ENCODE data around the gene MAFF.
A peak's percentile ranks its signal among the peaks of the same experiment; 100 is the strongest.
"Not testable (repeated sequence)": the region's sequence is repeated elsewhere in the genome, so short reads cannot be mapped to it uniquely, and the experiment has no call there.

MAFF gene

DNA sequence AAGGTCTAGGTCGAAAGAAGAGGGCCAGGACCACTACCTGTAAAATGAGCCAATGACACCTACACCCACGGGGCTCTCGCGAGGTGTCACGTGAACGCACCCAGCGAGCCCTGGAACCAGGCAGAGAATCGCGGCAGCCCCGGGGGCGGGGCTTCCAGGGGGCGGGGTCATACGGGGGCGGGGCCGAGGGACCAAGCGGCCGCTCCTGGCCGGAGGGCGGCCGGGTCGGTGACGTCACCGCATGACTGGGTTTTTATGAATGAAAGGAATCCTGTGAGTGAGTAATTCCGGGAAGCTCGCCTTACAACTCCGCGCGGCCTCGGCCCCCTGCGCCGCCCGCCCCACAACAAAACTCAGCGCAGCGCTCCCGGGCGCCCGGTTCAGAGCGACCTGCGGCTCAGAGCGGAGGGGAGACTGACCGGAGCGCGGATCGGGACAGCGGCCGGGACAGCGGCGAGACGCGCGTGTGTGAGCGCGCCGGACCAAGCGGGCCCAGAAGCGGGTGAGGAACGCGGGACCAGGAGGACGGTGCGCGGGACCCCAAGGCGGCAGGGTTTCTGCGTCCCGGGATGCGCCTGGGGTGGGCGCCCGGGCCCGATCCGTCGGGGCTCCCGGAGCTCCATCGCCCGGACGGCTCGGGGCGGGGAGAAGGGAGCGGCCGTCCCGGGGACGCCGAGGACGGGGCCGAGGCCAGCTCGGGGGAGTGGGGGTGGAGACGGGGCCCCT, at the start of gene MAFF:
Gene MAFF, plus strand, starts transcription at position 284 of the 726 bp plus-strand sequence. CDS start 11,860 bp downstream, outside the sequence.
- DNase-seq = peak; percentile 82

DNA sequence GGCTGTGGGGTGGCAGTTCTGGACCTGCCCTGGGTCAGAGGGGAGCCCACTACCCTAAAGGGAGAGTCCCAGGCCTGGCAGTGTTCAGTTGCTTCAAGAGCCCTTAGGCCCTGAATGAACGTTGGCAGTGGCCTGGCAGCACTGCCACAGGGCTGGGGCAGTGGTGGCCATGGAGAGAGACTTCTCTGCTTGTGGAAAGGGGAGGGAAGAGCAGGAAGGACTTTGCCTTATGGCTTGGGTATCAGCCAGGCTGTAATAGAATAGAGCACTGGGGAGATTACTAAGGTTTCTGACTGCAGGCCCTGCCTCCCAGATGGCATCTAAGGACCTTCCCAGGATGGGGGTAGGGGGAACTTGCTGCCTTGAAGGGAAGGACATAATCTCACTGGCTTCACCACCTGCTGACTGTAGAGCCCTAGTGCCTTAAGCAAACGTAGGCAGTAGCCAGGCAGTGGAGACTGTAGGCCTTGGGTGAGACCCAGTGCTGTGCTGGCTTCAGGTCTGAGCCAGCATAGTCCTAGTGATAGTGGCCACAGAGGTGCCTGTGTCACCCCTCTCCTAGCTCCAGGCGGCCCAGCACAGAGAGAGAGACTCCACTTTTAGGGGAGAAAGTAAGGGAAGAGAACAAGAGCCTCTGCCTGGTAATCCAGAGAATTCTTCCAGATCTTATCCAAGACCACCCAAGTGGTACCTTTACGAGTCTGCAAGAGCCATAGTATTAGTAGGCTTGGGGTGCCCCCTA, 47.8 kb upstream of the MAFF start:
- DNase-seq = no peak

DNA sequence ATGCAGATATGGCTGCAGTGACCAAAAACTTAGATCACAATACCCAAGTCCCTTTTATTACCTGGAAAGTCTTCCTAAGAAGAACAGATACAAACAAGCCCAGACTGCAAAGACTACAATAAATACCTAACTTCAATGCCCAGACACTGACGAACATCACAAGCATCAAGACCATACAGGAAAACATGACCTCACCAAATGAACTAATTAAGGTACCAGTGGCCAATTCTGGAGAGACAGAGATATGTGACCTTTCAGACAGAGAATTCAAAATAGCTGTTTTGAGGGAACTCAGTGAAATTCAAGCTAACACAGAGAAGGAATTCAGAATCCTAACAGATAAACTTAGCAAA, 47.3 kb upstream of the MAFF start:
- not testable (repeated sequence) for DNase-seq

GRCh38 chr22:38155703-38156102, 46.1 kb upstream of the MAFF start:
- DNase-seq = no peak

DNA sequence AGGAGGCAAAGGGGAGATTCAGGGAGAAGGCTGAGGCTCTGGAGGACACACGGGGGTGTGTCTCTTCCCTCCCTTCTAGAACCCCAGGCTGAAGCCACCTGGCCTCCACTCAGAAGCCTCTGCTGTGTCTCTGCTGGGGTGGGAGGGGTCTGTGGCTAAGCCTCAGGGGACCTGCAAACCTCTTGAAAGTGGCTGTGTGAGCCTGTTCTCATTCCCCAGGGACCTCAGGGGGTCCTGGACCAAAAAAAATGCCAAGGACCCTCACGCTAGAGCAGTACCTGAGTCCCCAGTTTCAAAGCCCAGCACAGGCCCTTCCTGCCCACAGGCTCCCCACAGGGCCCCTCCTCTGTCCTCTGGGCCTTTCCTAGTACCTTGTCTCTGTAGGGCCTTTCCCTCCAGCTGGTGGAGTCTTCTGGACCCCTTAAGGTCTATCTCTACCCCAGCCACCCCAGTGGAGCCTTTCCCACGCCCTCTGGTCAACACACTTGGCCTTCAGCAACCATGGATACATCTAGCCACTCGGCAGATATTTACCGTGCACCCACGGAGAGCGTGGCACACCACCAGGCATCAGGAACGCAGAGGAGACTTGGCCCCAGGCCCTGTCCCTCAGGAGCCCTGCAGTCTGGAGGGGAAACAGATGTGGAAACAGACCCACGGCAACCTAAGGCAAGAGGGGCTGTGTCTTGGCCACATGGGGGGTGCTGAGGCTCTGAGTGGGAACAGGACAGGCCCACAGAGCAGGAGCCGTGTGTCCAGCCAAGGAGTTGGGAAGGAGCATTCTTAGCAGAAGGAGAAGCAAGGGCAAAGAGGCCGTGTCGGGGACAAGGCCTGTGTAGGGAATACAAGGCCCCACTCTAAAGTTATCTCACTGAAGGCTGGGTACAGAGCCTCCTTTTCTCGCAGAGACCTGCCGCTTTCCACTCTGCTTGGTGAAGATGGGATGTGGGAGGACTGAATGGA, 38.6 kb upstream of the MAFF start:
- no peak for DNase-seq

DNA sequence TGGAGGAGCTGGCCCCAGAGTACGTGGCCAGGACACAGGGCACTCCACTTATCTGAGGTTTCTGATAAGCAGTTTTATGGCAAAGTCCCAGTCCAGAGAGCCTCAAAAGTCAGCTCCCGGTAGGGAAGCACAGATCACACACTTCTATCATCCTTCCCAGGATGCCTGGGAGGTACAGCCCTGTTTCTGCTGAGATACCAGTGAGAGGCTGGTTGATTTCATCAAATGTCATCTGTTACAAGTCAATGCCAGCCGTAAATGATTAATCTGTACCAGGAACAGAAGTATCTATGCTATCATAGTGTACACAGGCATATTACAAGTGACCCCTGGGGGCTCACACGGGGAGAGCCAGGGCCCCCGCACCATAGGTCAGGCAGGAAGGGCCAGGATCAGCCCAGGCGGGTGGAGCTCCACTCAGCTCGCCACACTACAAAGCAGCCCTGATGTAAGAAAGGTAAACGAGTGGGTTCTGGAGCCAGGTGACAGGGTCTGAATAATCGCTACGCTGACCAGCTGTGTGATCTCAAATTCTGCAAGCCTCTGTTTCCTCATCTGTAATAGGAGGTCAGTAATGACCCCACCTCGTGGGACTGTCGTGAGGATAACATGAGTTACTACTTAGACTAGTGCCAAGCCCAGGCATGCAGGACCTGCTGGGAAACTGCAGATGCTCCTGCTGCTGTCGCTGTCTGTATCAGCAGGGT, 37.8 kb upstream of the MAFF start:
- DNase-seq = no peak

- no peak for DNase-seq
Measured at GRCh38 chr22:38164551-38164918, 37.3 kb upstream of the MAFF start.

GRCh38 chr22:38165922-38166593, 35.7 kb upstream of the MAFF start:
- DNase-seq = no peak

DNA sequence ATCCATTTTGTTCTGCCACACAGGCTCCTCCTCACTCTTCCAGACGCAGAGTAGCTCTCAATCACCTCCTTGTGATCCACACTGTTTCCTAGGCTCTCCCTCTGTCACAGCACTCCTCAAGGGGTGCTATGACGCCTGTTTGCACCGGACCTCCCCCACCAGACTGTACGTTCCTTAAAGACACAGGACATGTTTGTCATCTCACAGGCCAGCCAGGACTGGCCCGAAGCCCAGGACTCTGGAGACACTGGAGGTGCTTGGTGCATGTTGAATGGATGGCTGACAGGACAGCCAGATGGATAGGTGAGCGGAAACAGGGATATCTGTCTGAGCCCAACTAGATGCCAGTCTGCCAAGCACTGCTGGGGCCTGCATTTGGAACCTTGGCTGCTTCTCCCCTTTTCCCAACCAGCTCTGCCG, 33.8 kb upstream of the MAFF start:
- DNase-seq = no peak

- no peak for DNase-seq
Measured at GRCh38 chr22:38169116-38169515, 32.7 kb upstream of the MAFF start.

GRCh38 chr22:38170469-38170868, 31.3 kb upstream of the MAFF start:
- no peak for DNase-seq

DNA sequence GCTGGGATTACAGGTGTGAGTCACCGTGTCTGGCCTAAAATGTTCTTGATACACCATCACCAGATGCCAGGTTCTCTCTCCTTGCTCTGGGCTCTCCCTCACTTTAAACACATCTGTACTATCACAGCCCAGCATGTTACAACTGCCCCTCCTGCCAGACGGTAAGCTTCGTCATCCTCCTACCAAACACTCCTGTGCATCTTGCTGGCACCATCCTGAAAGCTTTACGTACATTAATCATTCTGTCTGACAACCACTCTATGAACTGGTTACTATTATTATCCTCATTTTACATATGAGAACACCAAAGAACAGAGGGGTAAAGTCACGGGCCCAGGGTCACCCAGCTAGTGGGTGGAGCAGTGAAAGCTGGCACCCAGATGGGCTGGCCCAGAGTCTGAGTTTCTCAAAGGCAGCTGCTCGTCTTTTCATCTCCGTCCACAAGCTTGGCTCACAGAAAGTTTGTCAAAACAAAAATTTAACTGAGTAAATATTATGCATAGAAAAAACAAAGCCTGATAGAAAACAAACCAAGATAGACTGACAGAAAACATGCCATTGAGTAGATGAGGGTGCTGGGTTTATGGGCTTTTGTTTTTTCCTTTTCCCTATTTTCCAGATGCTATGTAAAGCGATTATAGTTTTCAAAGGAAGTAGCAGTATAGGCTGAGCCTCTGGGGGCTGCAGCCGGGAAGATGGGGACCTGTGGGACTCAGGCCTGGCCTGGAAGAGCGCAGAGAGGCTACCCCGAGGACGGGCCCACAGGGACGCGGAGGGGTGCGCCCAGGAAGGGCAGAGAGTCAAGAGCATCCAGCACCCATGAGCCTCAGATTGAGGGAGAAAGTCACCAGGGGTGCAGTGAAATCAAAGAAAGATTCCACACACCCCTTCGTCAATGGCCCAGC, 29.6 kb upstream of the MAFF start:
- DNase-seq = no peak

DNA sequence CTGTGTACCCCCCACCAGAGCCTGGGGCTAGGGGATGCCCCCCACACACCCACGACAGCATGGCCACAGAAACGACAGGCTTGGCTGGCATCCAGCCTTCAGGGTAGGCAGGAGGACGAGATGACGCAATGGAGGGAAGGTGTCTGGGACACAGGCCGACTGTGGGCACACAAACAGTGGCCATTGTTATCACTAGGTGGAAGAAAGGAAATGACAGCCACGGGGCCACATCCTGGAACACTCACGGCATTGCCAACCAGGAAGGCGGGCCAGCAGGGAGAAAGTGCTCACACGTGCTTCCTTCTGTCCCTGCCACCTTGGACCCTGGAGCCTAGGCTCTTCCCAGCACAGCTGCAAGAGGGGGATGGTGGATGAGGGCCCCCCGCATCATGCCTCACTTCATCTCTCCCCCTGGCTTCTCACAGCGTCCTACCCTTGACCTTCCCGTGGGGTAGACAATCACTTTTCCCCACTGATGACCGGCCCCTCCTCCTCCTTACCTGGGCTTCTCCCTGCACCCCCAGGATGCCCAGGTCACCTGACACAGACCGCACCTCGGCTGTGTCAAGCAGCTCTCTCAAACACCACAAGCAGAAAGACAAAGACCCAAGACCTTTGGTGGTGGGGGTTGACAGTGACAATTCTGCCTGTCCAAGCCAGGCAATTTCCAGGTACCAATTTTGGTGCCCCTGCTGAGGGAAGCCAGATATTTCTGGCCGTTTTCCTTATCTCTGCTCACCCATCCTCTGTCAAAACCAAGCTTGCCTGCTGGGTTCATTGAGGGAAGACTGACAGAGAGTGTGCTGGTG, 28.8 kb upstream of the MAFF start:
- peak; percentile 53 for DNase-seq

DNA sequence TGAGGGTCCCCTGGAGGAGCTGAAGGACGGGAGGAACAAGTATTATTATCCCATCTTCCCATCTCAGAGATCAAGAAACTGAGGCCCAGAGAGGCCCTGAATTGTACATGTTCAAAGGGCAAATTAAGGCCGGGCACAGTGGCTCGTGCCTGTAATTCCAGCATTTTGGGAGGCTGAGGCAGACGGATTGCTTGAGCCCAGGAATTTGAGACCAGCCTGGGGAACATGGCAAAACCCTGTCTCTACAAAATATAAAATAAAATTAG, 28.2 kb upstream of the MAFF start:
- DNase-seq = no peak

DNA sequence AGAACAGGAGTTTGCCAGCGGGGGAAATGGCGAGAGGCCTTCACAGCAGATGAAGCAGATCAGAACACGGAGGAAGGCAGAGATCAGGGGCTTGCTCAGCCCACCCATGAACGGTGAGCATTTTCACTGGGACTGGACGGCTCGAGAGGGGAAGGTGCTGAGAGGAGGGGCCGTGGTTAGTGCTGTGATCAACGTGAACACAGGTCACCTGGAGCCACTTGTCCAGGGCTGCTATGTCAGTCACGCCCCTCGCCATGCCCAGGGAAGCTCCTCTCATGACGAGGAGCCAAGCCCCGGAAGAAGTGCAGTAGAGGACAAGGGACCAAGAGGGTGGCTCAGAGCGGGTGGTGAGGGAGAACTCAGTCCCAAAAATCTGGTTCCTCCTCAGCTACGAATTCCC, 27.2 kb upstream of the MAFF start:
- DNase-seq = no peak

DNA sequence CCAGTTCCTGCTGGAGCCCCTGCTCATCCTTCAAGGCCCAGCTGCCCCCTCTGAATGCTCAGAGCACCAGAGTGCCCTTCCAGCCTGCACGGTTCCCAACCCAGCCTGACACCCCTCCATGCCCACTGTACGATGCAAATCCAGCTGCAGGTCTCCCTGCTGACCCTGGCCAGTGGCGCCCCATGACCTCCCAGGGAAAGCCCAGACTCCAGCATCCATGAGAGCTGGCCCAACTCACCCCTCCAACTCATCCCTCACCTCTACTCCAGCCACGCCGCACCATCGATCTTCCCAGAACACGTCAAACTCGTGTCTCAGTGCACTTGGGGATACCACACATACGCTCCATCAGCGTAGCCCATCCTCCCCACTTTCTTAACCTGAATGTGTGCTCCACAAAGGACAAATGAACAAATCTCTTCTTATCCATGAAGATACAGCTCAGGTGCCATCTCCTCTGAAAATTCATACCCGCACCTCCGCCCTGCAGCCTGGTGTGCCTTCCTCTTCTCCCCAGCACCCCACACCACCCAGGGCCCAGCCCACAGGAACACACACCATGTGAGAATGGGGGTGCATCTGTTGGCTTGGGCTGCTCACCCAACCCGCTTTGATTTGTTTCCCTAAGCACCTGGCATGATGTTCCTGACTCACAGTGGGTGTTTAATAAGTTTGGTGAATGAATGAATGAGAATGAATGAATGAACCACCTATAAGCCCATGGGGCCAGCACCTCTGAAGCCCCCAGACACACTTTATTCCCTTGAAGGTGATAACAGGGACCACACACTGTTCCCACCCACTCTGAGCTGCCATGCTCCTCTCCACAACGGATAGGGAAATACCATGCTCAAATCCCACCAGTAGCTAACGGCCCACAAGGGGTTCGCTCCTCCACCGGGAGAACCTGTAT, 26.3 kb upstream of the MAFF start:
- no peak for DNase-seq

DNA sequence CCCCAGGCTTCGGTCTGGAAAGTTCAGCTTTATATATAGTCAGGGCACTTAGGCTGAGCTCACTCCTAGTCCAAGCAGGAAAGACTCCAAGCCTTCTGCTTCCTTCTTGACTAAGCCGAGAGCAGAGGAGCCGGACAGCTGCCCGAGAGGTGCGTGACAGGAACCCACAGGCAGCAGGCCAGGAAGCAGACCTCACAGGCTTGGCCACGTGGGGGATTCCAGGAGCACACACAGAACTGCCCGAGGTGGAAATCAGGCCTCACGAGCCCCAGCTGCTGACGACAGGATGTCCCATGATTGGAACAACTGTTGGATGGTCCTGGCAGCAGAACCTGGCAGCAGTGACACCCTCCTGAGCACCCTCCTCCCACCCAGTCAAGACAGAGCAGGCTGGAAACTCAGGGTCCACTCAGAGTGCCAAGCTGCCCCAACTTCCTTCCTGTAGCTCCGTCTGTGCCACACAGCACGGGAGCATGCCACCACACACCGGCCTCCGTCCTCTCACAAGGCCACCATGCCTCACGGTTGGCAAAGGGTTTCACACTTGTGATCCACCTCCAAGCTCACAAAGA, 25.5 kb upstream of the MAFF start:
- no peak for DNase-seq

DNA sequence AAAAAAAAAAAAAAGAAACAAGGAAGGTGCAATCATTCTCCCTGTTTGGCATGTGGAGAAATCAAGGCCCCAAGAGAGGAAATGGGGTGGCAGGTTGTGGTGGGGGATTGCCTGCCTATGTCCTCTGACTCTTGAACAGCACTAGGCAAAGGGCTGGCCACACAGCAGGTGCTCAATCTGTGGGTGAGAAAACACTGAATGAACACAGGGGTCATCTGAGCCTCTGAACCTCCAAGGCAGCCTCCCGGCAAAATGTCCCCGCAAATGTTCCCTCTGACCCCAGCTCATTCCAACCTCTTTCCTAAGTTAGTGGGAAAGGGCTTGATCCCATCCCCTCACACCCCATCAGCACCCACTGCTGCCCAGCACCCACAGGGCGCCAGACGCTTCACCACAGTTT, 24.8 kb upstream of the MAFF start:
- no peak for DNase-seq

GRCh38 chr22:38177571-38177925, 24.2 kb upstream of the MAFF start:
- DNase-seq = not testable (repeated sequence)

All from NCI-H1092 treated with DMSO at 0.1 percent for 48 hours (cell line).